ENCODE results near the gene EMP3.

Gene EMP3

DNA sequence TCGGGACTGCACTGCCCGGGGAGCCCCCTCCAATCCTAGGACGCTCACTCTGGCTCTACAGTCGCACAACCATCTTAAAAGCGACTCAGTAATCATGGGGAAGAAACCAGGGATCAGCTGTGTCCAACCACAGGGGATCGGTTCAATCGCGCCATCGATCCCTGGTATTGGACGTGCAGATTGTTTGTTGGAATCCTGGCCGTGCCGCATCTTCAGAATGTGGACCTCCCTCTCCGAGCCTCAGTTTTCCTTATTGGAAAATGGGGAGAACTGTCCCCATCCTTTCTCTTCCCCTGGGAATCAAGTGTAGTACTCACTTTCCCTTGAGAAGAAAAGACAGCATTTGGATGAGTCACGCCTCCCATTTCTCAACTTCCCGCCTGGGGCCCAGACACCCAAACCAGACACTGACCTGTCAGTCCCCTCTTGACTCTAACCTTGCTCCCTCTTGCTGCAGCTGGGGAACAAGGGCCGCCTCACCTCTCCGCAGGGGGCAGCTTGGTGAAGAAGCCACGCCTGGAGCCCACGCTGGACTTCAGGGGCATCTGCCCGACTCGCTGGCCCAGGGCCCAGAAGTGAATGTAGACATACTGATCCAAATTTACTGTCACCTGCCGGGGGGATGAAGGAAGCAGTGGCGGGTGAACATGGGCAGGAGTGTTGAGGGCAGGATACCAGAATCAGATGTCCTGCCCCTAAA, 17.6 kb downstream of the EMP3 start:
- H3K9ac ChIP-seq (ENCODE audit: low read depth, low read length), result no peak overlapping the region
- H4K20me1 ChIP-seq (ENCODE audit: insufficient read depth, low read length), result no peaks in the 10 kb centered on the region
- H3K36me3 ChIP-seq (ENCODE audit: insufficient read depth, low read length), result peaks cover 27% of the 10 kb centered on the region
- H3K27me3 ChIP-seq (ENCODE audit: insufficient read depth, low read length, poor library complexity), result no peaks in the 10 kb centered on the region
- DNase-seq (no peak), ATAC-seq (ENCODE audit: insufficient read depth, low read depth) (no peak)
- no peak overlapping the region for H3K4me3 ChIP-seq (ENCODE audit: low read depth in 1 of 2, low read length in 2 of 2)
- H3K4me2 ChIP-seq (ENCODE audit: insufficient read depth, low read length), result no peak overlapping the region
- no peak overlapping the region for H3K27ac ChIP-seq (ENCODE audit: low read length)
- TF ChIP-seq EZH2 (IDR thresholded peaks at IDR 0.05; ENCODE audit: borderline replicate concordance, low read depth, low read length, severe bottlenecking), result no peak
- TF ChIP-seq CTCF (IDR thresholded peaks at IDR 0.05; ENCODE audit: borderline replicate concordance, extremely low read depth, low read length, poor library complexity, severe bottlenecking), result no peak
- H3K4me1 ChIP-seq (ENCODE audit: insufficient read depth, low read length), result no peaks in the 10 kb centered on the region
- H3K79me2 ChIP-seq (ENCODE audit: insufficient read depth, low read length), result no peaks in the 10 kb centered on the region
- H2AFZ ChIP-seq (ENCODE audit: low read depth, low read length), result no peak overlapping the region
- no peaks in the 10 kb centered on the region for H3K9me3 ChIP-seq (ENCODE audit: insufficient read depth, low read length, severe bottlenecking)

DNA sequence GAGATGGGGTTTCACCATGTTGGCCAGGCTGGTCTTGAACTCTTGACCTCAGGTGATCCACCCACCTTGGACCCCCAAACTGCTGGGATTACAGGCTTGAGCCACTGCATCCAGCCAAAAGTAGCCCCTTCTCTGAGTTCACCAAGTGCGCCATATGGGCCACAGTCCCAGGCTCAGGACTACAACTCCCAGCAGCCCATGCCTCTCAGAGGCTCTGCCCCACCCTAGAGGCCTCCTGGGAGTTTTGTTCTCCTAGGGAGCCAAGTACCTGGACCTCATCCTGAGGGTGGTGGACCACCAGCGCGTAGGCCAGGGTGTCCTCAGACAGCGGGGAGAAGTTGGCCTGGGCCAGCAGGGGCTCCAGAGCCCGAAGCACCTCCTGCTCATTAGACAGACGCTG, 19.5 kb downstream of the EMP3 start:
- no peak overlapping the region for H2AFZ ChIP-seq (ENCODE audit: low read depth, low read length)
- H3K36me3 ChIP-seq (ENCODE audit: insufficient read depth, low read length), result peaks cover 27% of the 10 kb centered on the region
- no peak overlapping the region for H3K4me3 ChIP-seq (ENCODE audit: low read depth in 1 of 2, low read length in 2 of 2)
- TF ChIP-seq EZH2 (IDR thresholded peaks at IDR 0.05; ENCODE audit: borderline replicate concordance, low read depth, low read length, severe bottlenecking) (no peak), CTCF (IDR thresholded peaks at IDR 0.05; ENCODE audit: borderline replicate concordance, extremely low read depth, low read length, poor library complexity, severe bottlenecking) (no peak)
- H3K9me3 ChIP-seq (ENCODE audit: insufficient read depth, low read length, severe bottlenecking), result no peaks in the 10 kb centered on the region
- peak; percentile 58; the same call in 1 of the 3 replicates for ATAC-seq (ENCODE audit: insufficient read depth, low read depth)
- H4K20me1 ChIP-seq (ENCODE audit: insufficient read depth, low read length), result no peaks in the 10 kb centered on the region
- no peak for DNase-seq
- no peak overlapping the region for H3K9ac ChIP-seq (ENCODE audit: low read depth, low read length)
- no peak overlapping the region for H3K4me2 ChIP-seq (ENCODE audit: insufficient read depth, low read length)
- H3K27me3 ChIP-seq (ENCODE audit: insufficient read depth, low read length, poor library complexity), result no peaks in the 10 kb centered on the region
- no peak overlapping the region for H3K27ac ChIP-seq (ENCODE audit: low read length)
- 0 out of 2 replicates have a peak, but pooled peaks cover 3% of the 10 kb centered on the region for H3K79me2 ChIP-seq (ENCODE audit: insufficient read depth, low read length)
- H3K4me1 ChIP-seq (ENCODE audit: insufficient read depth, low read length), result no peaks in the 10 kb centered on the region

GRCh38 chr19:48346191-48346590, 20.8 kb downstream of the EMP3 start:
- ATAC-seq (ENCODE audit: insufficient read depth, low read depth) (no peak), DNase-seq (no peak)
- H3K27ac ChIP-seq (ENCODE audit: low read length), result no peak overlapping the region
- H3K9ac ChIP-seq (ENCODE audit: low read depth, low read length), result no peak overlapping the region
- no peaks in the 10 kb centered on the region for H3K4me1 ChIP-seq (ENCODE audit: insufficient read depth, low read length)
- peaks cover 21% of the 10 kb centered on the region for H3K36me3 ChIP-seq (ENCODE audit: insufficient read depth, low read length)
- no peaks in the 10 kb centered on the region for H4K20me1 ChIP-seq (ENCODE audit: insufficient read depth, low read length)
- TF ChIP-seq EZH2 (IDR thresholded peaks at IDR 0.05; ENCODE audit: borderline replicate concordance, low read depth, low read length, severe bottlenecking) (no peak), CTCF (IDR thresholded peaks at IDR 0.05; ENCODE audit: borderline replicate concordance, extremely low read depth, low read length, poor library complexity, severe bottlenecking) (no peak)
- no peaks in the 10 kb centered on the region for H3K9me3 ChIP-seq (ENCODE audit: insufficient read depth, low read length, severe bottlenecking)
- H3K4me3 ChIP-seq (ENCODE audit: low read depth in 1 of 2, low read length in 2 of 2), result no peak overlapping the region
- H3K4me2 ChIP-seq (ENCODE audit: insufficient read depth, low read length), result no peak overlapping the region
- H3K79me2 ChIP-seq (ENCODE audit: insufficient read depth, low read length), result 0 out of 2 replicates have a peak, but pooled peaks cover 3% of the 10 kb centered on the region
- H2AFZ ChIP-seq (ENCODE audit: low read depth, low read length), result no peak overlapping the region
- no peaks in the 10 kb centered on the region for H3K27me3 ChIP-seq (ENCODE audit: insufficient read depth, low read length, poor library complexity)
